AG20443 (cell line): Measurements from ENCODE around the gene ANKS4B.
"Not testable (repeated sequence)": the region's sequence is repeated elsewhere in the genome, so short reads cannot be mapped to it uniquely, and the experiment has no call there.

Experiments
- DNase-seq: peaks from one replicate; pipeline ENCODE4 v3.0.0; 2012; ENCODE audit warnings: low spot score, mixed read lengths

Gene ANKS4B

GRCh38 chr16:21233521-21234150, at the start of gene ANKS4B:
Gene ANKS4B (plus strand): TSS chr16:21233699. CDS start chr16:21233738, 39 bp downstream.
- DNase-seq: no peak

GRCh38 chr16:21183995-21184394, 49.5 kb upstream of the ANKS4B start:
- no peak for DNase-seq

GRCh38 chr16:21184834-21185233, 48.7 kb upstream of the ANKS4B start:
- DNase-seq: no peak

- DNase-seq: no peak
Measured at GRCh38 chr16:21185659-21186325, 47.7 kb upstream of the ANKS4B start.

- DNase-seq: no peak
Measured at GRCh38 chr16:21186326-21186691, 47.2 kb upstream of the ANKS4B start.

- DNase-seq: no peak
Measured at GRCh38 chr16:21189311-21189710, 44.2 kb upstream of the ANKS4B start.

GRCh38 chr16:21190013-21190412, 43.5 kb upstream of the ANKS4B start:
- no peak for DNase-seq

- DNase-seq: no peak
Measured at GRCh38 chr16:21190599-21190998, 42.9 kb upstream of the ANKS4B start.

GRCh38 chr16:21192991-21193390, 40.5 kb upstream of the ANKS4B start:
- no peak for DNase-seq

- DNase-seq: peak; percentile 45
Measured at GRCh38 chr16:21194771-21195301, 38.7 kb upstream of the ANKS4B start.

GRCh38 chr16:21195330-21195729, 38.2 kb upstream of the ANKS4B start:
- DNase-seq: not testable (repeated sequence)

GRCh38 chr16:21197112-21197511, 36.4 kb upstream of the ANKS4B start:
- no peak for DNase-seq

GRCh38 chr16:21197621-21198020, 35.9 kb upstream of the ANKS4B start:
- DNase-seq: no peak

GRCh38 chr16:21199607-21200218, 33.8 kb upstream of the ANKS4B start:
- no peak for DNase-seq

GRCh38 chr16:21203155-21203797, 30.2 kb upstream of the ANKS4B start:
- DNase-seq: no peak

GRCh38 chr16:21205303-21205702, 28.2 kb upstream of the ANKS4B start:
- DNase-seq: no peak

GRCh38 chr16:21206550-21206949, 26.9 kb upstream of the ANKS4B start:
- no peak for DNase-seq

GRCh38 chr16:21208446-21209230, 24.9 kb upstream of the ANKS4B start:
- DNase-seq: no peak

GRCh38 chr16:21211486-21211885, 22.0 kb upstream of the ANKS4B start, which contains the start of gene ZP2:
Gene ZP2 (minus strand): TSS chr16:21211574. CDS start chr16:21211547, 27 bp downstream.
- no peak for DNase-seq

- DNase-seq: no peak
Measured at GRCh38 chr16:21214086-21214485, 19.4 kb upstream of the ANKS4B start.

GRCh38 chr16:21217121-21217520, 16.4 kb upstream of the ANKS4B start:
- no peak for DNase-seq

- no peak for DNase-seq
Measured at GRCh38 chr16:21218153-21218552, 15.3 kb upstream of the ANKS4B start.
